ENCODE results near the gene STRBP.

Gene STRBP

DNA sequence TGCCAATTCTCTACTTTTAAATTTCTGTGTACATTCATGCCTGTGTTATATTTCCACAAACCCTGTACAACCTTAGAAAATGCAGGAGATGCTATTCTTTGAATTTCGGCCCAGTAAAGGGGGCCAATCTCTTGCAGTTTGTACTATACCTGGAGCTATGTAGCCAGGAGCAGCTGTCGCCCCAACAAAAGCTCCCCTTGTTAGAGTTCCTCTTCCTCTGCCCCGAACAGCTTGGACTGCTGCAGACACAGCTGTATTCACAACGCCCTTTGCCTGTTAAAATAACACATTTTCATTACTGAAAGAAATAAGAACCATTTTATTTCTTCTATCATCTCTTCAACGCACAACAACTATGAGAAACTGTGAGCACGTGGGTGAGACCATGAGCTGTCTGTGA, 135.7 kb downstream of the STRBP start:
- no peak for TF ChIP-seq REST (IDR thresholded peaks at IDR 0.05; ENCODE audit: insufficient read depth in 1 of 2, low read depth in 2 of 2, low read length in 2 of 2)

- TF ChIP-seq TAF1 (IDR thresholded peaks at IDR 0.05; ENCODE audit: borderline replicate concordance, insufficient read depth, low read length) (no peak), FOXP2 (optimal IDR thresholded peaks at IDR 0.05; ENCODE audit: borderline replicate concordance, extremely low read depth, extremely low read length, insufficient read depth) (no peak), SIN3A (IDR thresholded peaks at IDR 0.05; ENCODE audit: borderline replicate concordance, insufficient read depth, low read length) (no peak), REST (IDR thresholded peaks at IDR 0.05; ENCODE audit: insufficient read depth in 1 of 2, low read depth in 2 of 2, low read length in 2 of 2) (no peak), POLR2AphosphoS5 (IDR thresholded peaks at IDR 0.05; ENCODE audit: low read depth, low read length) (no peak)
Observed at GRCh38 chr9:123131993-123132392, 136.4 kb downstream of the STRBP start.

- no peak for TF ChIP-seq REST (IDR thresholded peaks at IDR 0.05; ENCODE audit: insufficient read depth in 1 of 2, low read depth in 2 of 2, low read length in 2 of 2)
- no peak for TF ChIP-seq TAF1 (IDR thresholded peaks at IDR 0.05; ENCODE audit: borderline replicate concordance, insufficient read depth, low read length)
- TF ChIP-seq SIN3A (IDR thresholded peaks at IDR 0.05; ENCODE audit: borderline replicate concordance, insufficient read depth, low read length), result no peak
- no peak for TF ChIP-seq FOXP2 (optimal IDR thresholded peaks at IDR 0.05; ENCODE audit: borderline replicate concordance, extremely low read depth, extremely low read length, insufficient read depth)
- TF ChIP-seq POLR2AphosphoS5 (IDR thresholded peaks at IDR 0.05; ENCODE audit: low read depth, low read length), result no peak
Observed at GRCh38 chr9:123131258-123131657, 137.1 kb downstream of the STRBP start.

DNA sequence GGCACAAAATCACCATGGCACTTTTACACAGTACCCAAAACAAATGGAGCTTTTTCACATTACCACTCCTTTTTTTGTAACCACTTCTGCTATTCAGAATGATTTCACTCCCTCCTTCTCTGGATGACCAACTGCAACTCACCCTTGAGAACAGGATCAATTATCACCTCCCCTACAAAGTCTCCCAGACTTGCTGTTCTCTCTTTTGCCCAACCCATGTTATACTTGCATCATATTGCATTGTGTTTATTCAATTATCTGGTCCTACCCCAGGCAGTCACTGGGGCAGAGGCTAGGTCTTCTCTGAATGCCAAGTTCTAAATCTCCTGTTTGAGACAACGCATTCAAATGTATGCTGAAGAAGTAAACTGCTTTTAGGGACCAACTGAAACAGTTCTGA, 139.0 kb downstream of the STRBP start:
- TF ChIP-seq POLR2AphosphoS5 (IDR thresholded peaks at IDR 0.05; ENCODE audit: low read depth, low read length), result no peak
- TF ChIP-seq TAF1 (IDR thresholded peaks at IDR 0.05; ENCODE audit: borderline replicate concordance, insufficient read depth, low read length), result no peak
- no peak for TF ChIP-seq REST (IDR thresholded peaks at IDR 0.05; ENCODE audit: insufficient read depth in 1 of 2, low read depth in 2 of 2, low read length in 2 of 2)
- TF ChIP-seq FOXP2 (optimal IDR thresholded peaks at IDR 0.05; ENCODE audit: borderline replicate concordance, extremely low read depth, extremely low read length, insufficient read depth), result no peak
- TF ChIP-seq SIN3A (IDR thresholded peaks at IDR 0.05; ENCODE audit: borderline replicate concordance, insufficient read depth, low read length), result no peak

GRCh38 chr9:123128591-123128990, 139.8 kb downstream of the STRBP start:
- TF ChIP-seq SIN3A (IDR thresholded peaks at IDR 0.05; ENCODE audit: borderline replicate concordance, insufficient read depth, low read length), result no peak
- TF ChIP-seq REST (IDR thresholded peaks at IDR 0.05; ENCODE audit: insufficient read depth in 1 of 2, low read depth in 2 of 2, low read length in 2 of 2), result no peak
- TF ChIP-seq TAF1 (IDR thresholded peaks at IDR 0.05; ENCODE audit: borderline replicate concordance, insufficient read depth, low read length), result no peak
- TF ChIP-seq POLR2AphosphoS5 (IDR thresholded peaks at IDR 0.05; ENCODE audit: low read depth, low read length), result no peak
- no peak for TF ChIP-seq FOXP2 (optimal IDR thresholded peaks at IDR 0.05; ENCODE audit: borderline replicate concordance, extremely low read depth, extremely low read length, insufficient read depth)

Measured in PFSK-1 (cell line).